Measurements from ENCODE around the gene BUD23. TPM values are rescaled to one million over a fixed set of nuclear protein-coding genes. Genes with fewer than 3 reads are reported as not detected.
"Not testable (repeated sequence)": the region's sequence is repeated elsewhere in the genome, so short reads cannot be mapped to it uniquely, and the experiment has no call there.

BUD23 gene
- total RNA-seq, 1 donor from 2014 or later = 97.9 TPM

DNA sequence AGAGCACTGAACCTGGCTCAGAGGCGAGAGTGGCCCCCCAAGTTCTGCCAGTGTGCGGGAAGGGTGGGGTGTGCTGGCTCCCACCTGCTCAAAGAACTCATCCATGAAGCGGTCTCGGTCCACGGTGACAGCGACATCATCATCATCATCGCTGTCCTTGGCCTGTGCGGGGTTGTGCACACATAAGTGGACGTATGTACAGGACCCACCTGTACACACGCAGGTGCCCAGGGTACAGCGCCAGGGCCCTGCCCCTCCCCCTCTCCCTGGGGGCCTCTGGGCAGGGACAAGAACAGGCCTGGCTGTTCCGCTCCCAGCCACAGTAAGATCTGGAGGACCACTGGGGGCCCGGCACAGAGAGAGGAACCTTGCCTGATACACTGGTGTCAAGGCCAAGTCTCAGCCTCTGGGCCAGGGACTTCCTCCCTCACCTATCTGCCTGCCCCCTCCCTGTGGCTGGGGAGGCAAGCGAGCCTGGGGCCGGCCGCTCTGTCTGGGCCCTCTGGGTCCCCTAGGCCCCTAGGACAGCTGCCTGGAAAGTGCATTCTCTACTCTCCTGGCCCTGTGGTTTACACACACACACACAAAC is 25.7 kb downstream of the BUD23 start:
- Histone ChIP-seq H3K27me3 (ENCODE audit: control insufficient read depth, insufficient read depth, low read length) (no peaks in the 10 kb centered on the region), H3K36me3 (ENCODE audit: control insufficient read depth, insufficient read depth, low read length) (peaks cover 7% of the 10 kb centered on the region)
- no peak for FAIRE-seq

DNA sequence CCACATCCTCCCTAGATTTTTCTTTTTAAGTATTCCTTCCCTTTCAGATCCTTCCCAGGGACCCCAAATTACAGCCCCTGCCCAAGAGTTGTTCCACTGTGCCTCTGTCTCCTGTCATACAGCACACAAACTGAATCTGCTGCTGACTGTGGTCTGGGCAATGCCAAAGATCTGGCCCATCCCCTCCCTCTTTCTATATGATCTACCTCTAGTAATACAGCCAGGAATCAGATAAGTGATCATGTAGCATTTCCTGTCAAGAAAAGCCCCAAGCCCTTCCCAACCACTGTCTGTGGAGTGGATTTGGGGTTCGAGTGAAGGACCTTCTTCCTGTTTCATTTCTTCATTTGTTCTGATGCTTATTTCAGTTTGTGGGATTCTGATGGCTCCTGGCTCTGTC is 29.4 kb downstream of the BUD23 start:
- no peak for FAIRE-seq
- Histone ChIP-seq H3K27me3 (ENCODE audit: control insufficient read depth, insufficient read depth, low read length) (no peaks in the 10 kb centered on the region), H3K4me3 (ENCODE audit: low read depth, low read length) (no peak overlapping the region), H3K36me3 (ENCODE audit: control insufficient read depth, insufficient read depth, low read length) (peaks cover 8% of the 10 kb centered on the region)
- no peak for DNase-seq (ENCODE audit: low read depth)
- TF ChIP-seq, protein P1, sequence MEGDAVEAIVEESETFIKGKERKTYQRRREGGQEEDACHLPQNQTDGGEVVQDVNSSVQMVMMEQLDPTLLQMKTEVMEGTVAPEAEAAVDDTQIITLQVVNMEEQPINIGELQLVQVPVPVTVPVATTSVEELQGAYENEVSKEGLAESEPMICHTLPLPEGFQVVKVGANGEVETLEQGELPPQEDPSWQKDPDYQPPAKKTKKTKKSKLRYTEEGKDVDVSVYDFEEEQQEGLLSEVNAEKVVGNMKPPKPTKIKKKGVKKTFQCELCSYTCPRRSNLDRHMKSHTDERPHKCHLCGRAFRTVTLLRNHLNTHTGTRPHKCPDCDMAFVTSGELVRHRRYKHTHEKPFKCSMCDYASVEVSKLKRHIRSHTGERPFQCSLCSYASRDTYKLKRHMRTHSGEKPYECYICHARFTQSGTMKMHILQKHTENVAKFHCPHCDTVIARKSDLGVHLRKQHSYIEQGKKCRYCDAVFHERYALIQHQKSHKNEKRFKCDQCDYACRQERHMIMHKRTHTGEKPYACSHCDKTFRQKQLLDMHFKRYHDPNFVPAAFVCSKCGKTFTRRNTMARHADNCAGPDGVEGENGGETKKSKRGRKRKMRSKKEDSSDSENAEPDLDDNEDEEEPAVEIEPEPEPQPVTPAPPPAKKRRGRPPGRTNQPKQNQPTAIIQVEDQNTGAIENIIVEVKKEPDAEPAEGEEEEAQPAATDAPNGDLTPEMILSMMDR (IDR thresholded peaks at IDR 0.05; ENCODE audit: insufficient read depth, low read length, severe bottlenecking) = no peak

More for the DNA sequence above, 25.7 kb downstream of the BUD23 start:
- TF ChIP-seq, protein P1 (IDR thresholded peaks at IDR 0.05; ENCODE audit: insufficient read depth, low read length, severe bottlenecking) = no peak
- no peak for DNase-seq (ENCODE audit: low read depth)
- no peak overlapping the region for H3K4me3 ChIP-seq (ENCODE audit: low read depth, low read length)

DNA sequence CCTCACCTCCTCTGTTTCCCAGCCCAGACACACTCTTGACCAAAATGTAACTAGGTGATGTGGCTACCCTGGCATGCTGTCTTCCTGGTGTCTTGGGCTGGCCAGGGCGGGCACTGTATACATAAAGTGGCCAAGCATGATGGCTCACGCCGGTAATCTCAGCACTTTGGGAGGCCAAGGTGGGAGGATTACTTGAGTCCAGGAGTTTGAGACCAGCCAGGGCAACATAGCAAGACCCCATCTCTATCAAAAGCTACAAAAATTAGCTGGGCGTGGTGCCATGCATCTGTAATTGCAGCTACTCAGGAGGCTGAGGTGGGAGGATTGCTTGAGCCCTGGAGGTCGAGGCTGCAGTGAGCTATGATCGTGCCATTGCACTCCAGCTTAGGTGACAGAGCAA is 29.9 kb downstream of the BUD23 start:
- not testable (repeated sequence) for H3K4me3 ChIP-seq (ENCODE audit: low read depth, low read length); H3K36me3 ChIP-seq (ENCODE audit: control insufficient read depth, insufficient read depth, low read length); DNase-seq (ENCODE audit: low read depth); FAIRE-seq; H3K27me3 ChIP-seq (ENCODE audit: control insufficient read depth, insufficient read depth, low read length)

DNA sequence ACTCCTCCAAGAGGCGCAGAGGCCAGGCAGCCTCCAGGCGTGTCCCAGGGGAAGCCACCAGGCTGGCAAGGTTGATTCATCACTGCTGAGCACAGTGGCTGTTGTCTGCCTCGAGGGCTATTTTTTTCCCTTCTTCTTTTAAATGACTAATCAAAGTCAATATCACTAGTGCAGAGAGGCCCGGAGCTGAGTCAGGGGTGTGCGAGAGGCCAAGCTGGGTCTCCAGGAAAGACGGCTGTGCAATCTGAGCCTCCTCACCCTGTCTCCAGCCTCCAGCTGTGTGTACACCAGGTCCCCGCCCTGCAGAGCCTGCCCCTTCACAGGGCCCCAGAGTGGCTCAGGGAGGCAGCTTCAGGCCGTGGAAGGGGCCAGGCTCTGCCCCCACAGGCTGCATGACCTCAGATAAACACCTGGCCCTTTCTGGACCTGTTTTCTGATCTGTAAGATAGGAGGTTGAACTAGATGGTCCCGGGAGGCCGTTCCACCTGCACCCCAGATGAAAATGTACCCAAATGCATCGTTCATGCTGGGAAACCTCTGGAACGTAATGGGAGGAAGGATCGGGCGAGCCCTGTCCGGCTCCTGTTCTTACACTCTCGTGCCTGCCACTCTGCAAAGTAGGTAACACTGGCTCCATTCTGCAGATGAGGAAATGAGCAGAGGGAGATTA is 32.4 kb downstream of the BUD23 start:
- no peak for FAIRE-seq

DNA sequence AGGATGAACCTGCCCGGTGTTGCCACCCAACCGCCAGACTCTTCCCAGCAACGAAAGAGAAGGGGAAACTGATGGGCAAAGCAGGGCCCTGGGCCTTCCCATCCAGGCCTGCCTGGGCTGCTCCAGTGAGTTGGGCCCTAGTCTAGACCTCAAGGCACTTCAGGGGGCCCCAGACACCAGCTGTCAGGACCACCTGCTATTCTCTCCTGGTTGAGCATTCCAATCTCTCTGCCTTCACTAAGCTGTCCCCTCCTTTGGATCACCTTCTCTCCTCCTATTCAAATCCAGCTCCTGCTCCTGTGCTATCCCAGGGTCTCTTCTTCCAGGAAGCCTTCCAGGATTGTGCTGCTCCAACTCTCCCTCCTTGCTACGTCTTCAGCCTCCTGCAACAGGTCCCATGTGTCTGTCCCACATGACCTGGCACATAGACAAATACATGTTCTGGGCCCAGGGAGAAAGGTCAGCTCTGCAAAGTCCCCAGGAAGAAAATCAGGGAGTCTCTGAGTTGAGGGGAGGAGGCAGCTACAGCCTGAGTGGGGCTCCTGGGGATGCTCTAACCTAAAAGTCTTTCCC is 33.0 kb downstream of the BUD23 start:
- no peak overlapping the region for H3K4me3 ChIP-seq (ENCODE audit: low read depth, low read length)
- H3K27me3 ChIP-seq (ENCODE audit: control insufficient read depth, insufficient read depth, low read length) = no peaks in the 10 kb centered on the region
- TF ChIP-seq, protein P1 (IDR thresholded peaks at IDR 0.05; ENCODE audit: insufficient read depth, low read length, severe bottlenecking) = no peak
- DNase-seq (ENCODE audit: low read depth) (no peak), FAIRE-seq (no peak)
- H3K36me3 ChIP-seq (ENCODE audit: control insufficient read depth, insufficient read depth, low read length) = peaks cover 6% of the 10 kb centered on the region

More for the DNA sequence above, 32.4 kb downstream of the BUD23 start:
- H3K27me3 ChIP-seq (ENCODE audit: control insufficient read depth, insufficient read depth, low read length) = no peaks in the 10 kb centered on the region
- peaks cover 6% of the 10 kb centered on the region for H3K36me3 ChIP-seq (ENCODE audit: control insufficient read depth, insufficient read depth, low read length)
- TF ChIP-seq, protein P1 (IDR thresholded peaks at IDR 0.05; ENCODE audit: insufficient read depth, low read length, severe bottlenecking) = no peak
- peak; percentile 98 for DNase-seq (ENCODE audit: low read depth)
- no peak overlapping the region for H3K4me3 ChIP-seq (ENCODE audit: low read depth, low read length)

DNA sequence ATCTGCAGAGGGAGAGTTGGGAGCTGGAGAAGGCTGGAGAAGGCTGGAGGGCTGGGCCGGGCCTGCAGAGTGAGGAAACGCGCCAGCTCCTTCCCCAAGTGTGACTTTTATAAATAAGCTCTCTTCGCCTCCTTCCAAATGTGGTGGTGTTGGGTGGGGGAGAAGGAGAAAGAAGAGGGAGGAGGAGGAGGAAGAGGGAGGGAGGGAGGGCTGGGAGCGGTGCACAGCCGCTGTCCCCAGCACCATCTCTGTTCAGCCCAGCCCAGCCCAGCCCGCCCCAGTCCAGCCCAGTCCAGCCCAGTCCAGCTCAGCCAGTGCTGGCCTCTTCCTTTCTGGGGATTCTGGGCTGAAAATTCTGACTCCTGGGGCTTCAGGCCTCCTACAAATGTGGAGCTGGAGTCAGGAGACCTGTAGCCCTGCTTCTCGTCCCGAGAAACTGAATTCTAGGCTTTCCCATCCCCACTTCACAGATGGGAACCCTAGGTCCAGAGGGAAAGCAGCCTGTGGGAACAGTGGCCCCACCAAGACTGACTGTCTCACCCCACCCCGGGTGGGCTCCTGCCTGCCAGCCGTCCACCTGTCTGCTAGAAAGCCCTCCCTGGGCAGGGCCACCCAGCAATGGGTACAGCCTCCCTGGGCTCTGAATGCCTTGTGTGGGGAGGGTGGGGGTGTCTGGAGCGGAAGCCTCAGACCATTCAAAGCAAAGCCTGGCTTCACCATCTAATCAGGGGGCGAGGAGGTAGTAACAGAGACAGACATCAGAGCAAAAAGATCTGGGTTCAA is 33.8 kb downstream of the BUD23 start:
- FAIRE-seq (no peak), DNase-seq (ENCODE audit: low read depth) (no peak)
- no peaks in the 10 kb centered on the region for H3K27me3 ChIP-seq (ENCODE audit: control insufficient read depth, insufficient read depth, low read length)
- TF ChIP-seq, protein P1 (IDR thresholded peaks at IDR 0.05; ENCODE audit: insufficient read depth, low read length, severe bottlenecking) = no peak
- H3K4me3 ChIP-seq (ENCODE audit: low read depth, low read length) = peak overlapping the region; percentile 9
- peaks cover 6% of the 10 kb centered on the region for H3K36me3 ChIP-seq (ENCODE audit: control insufficient read depth, insufficient read depth, low read length)
